GM12878 (cell line): ENCODE measurements around the gene SUGP2. TPM values are rescaled to one million over a fixed set of nuclear protein-coding genes. Genes with fewer than 3 reads are reported as not detected.

ENCODE experiments used
- ATAC-seq: fragments of 200-7000 bp; cut with Tn5 transposase; 3 replicates; pipeline ENCODE4 v1.9.1; 2020; ENCODE audit warnings: mild to moderate bottlenecking, moderate library complexity
- BruUV-seq: library from RNA; stranded (reverse); fragments of 400-500 nt; replicated peaks from 2 replicates; lab custom pipeline; 2021; lab: Mats Ljungman, UMichigan
- CTCF ChIA-PET: fragments of 300-600 bp; sonication (Branson Sonifier 250); formaldehyde crosslinking; extraction: SDS; loops from one replicate; lab custom pipeline; 2021; ENCODE audit warnings: inconsistent platforms; lab: Yijun Ruan, JAX
- POLR2A ChIA-PET: fragments of 350-600 bp; formaldehyde crosslinking; extraction: SDS; loops from one replicate; lab custom pipeline; 2021; ENCODE audit warnings: inconsistent platforms; lab: Charles Lee
- RAD21 ChIA-PET: fragments of 300-600 bp; sonication (Branson Sonifier 250); formaldehyde crosslinking; loops from one replicate; lab custom pipeline; 2023; ENCODE audit warnings: antibody characterized with exemption; ENCODE audit not compliant: unreplicated experiment; lab: Charles Lee
- SMC1A ChIA-PET: fragments of 300-600 bp; sonication (Branson Sonifier 250); formaldehyde crosslinking; loops from one replicate; lab custom pipeline; 2023; ENCODE audit not compliant: unreplicated experiment, uncharacterized antibody; lab: Charles Lee
- DNase-seq: peaks from one replicate; pipeline ENCODE4 v3.0.0-alpha.2; 2011; ENCODE audit warnings: low read depth, low spot score
- FAIRE-seq: peaks from 3 replicates; lab custom pipeline; 2011; peaks lifted over from hg19 to GRCh38; lab: Jason Lieb, UNC
- H2AFZ ChIP-seq: 2 replicates; pipeline ENCODE4 v1.6.0; 2011; ENCODE audit warnings: low read depth, low read length, control low read depth; ENCODE audit not compliant: control insufficient read depth
- H3K27ac ChIP-seq: 2 replicates; pipeline ENCODE4 v1.5.1; 2011; ENCODE audit warnings: control low read depth; ENCODE audit not compliant: control insufficient read depth, insufficient read depth
- H3K27me3 ChIP-seq, 2 experiments: replicated peaks in 1 of 2; 2 replicates each; pipeline versions ENCODE4 v1.6.0 to v1.6.1; 2011; ENCODE audit warnings: low read length in 1 of 2; ENCODE audit not compliant: control insufficient read depth in 2 of 2, insufficient read depth in 2 of 2
- H3K36me3 ChIP-seq, 2 experiments: 2 replicates each; pipeline ENCODE4 v1.5.1; 2011; ENCODE audit warnings: low read length in 1 of 2; ENCODE audit not compliant: control insufficient read depth in 2 of 2, insufficient read depth in 2 of 2
- H3K4me1 ChIP-seq: 2 replicates; pipeline ENCODE4 v1.6.1; 2011; ENCODE audit warnings: mild to moderate bottlenecking, low read length, moderate library complexity, mixed read lengths; ENCODE audit not compliant: control insufficient read depth, insufficient read depth
- H3K4me2 ChIP-seq: 2 replicates; pipeline ENCODE4 v1.6.0; 2011; ENCODE audit warnings: control low read depth; ENCODE audit not compliant: control insufficient read depth, insufficient read depth
- H3K4me3 ChIP-seq: fragments of 200-600 bp; sonication (generic); 2 replicates; pipeline ENCODE4 v1.5.1; 2016
- H3K79me2 ChIP-seq: 2 replicates; pipeline ENCODE4 v1.6.0; 2011; ENCODE audit warnings: low read length; ENCODE audit not compliant: control insufficient read depth, insufficient read depth
- H3K9ac ChIP-seq: 2 replicates; pipeline ENCODE4 v1.8.0; 2011; ENCODE audit warnings: low read length, control low read depth, mixed read lengths; ENCODE audit not compliant: control insufficient read depth, insufficient read depth
- H3K9me3 ChIP-seq: replicated peaks from 3 replicates; pipeline ENCODE4 v1.5.1; 2011; ENCODE audit warnings: mild to moderate bottlenecking, low read length; ENCODE audit not compliant: control insufficient read depth, insufficient read depth
- H4K20me1 ChIP-seq: 2 replicates; pipeline ENCODE4 v1.6.0; 2011; ENCODE audit not compliant: control insufficient read depth, insufficient read depth
- CREB1 ChIP-seq: IDR thresholded peaks from 2 replicates; pipeline ENCODE4 v1.6.1; 2012; ENCODE audit warnings: low read depth, mild to moderate bottlenecking, inconsistent platforms
- CREM ChIP-seq: IDR thresholded peaks from 2 replicates; pipeline ENCODE4 v1.6.1; 2014; ENCODE audit warnings: antibody characterized with exemption, low read depth
- ETV6 ChIP-seq, 2 experiments: fragments of 450-650 bp in 1 of 2; IDR thresholded peaks in 1 of 2; conservative IDR thresholded peaks in 1 of 2; 2 replicates each; pipeline ENCODE4 v1.6.1; 2014; ENCODE audit warnings: antibody characterized with exemption in 1 of 2, borderline replicate concordance in 1 of 2, low read depth in 1 of 2, mild to moderate bottlenecking in 1 of 2, moderate library complexity in 1 of 2
- MEF2A ChIP-seq: IDR thresholded peaks from 2 replicates; pipeline ENCODE4 v1.6.1; 2011; ENCODE audit warnings: low read depth, mild to moderate bottlenecking, low read length, moderate library complexity; ENCODE audit not compliant: insufficient read depth
- RAD21 ChIP-seq: IDR thresholded peaks from 2 replicates; pipeline ENCODE4 v1.6.1; 2011; ENCODE audit warnings: mild to moderate bottlenecking, low read depth, low read length, moderate library complexity; ENCODE audit not compliant: insufficient read depth
- TARDBP ChIP-seq: IDR thresholded peaks from 2 replicates; pipeline ENCODE4 v1.6.1; 2016; ENCODE audit warnings: borderline replicate concordance
- YY1 ChIP-seq: IDR thresholded peaks from 2 replicates; pipeline ENCODE4 v1.6.1; 2011; ENCODE audit warnings: low read depth, mild to moderate bottlenecking, low read length
- ZNF217 ChIP-seq: fragments of 450-650 bp; IDR thresholded peaks from 2 replicates; pipeline ENCODE4 v1.6.1; 2017; ENCODE audit warnings: antibody characterized with exemption, mild to moderate bottlenecking
- ZNF384 ChIP-seq: IDR thresholded peaks from 2 replicates; pipeline ENCODE4 v1.6.1; 2012; ENCODE audit warnings: low read depth, mild to moderate bottlenecking, low read length, improper control_type of control experiment, borderline replicate concordance
- WGBS: methylation state at CpG from one replicate; pipeline ENCODE4 v1.1.6; 2016; ENCODE audit warnings: low lambda C conversion rate; ENCODE audit not compliant: insufficient replicate concordance, insufficient coverage; ENCODE audit errors: missing lambda C conversion rate; 5-methylcytosine and 5-hydroxymethylcytosine counted together
- in situ Hi-C: fragments of 300-500 bp; cut with MboI; formaldehyde crosslinking; loops from 9 replicates; pipeline ENCODE4 v1.14.3; 2018; ENCODE audit warnings: mixed read lengths
- intact Hi-C: fragments of 100-400 bp; cut with micrococcal nuclease; formaldehyde crosslinking; loops from one replicate; pipeline ENCODE4 v1.14.2; 2022; ENCODE audit not compliant: unreplicated experiment
- polyA plus RNA-seq, 11 experiments: library from polyadenylated mRNA; depleted of rRNA in 4 of 11; unstranded in 6 of 11; stranded (reverse) in 5 of 11; fragments of >200 nt; fragmentation: Nextera tagmentation in 4 of 11; fragmentation: Illumina TruSeq in 1 of 11; extraction: Ambion mirVana in 4 of 11; extraction: Trizol in 1 of 11; gene quantifications; 1 replicate in 1 of 11; 2 replicates in 10 of 11; pipeline versions ENCODE4 v1.2.1 to v1.2.3, GENCODE V29; 2011 to 2016; ENCODE audit warnings: inconsistent platforms in 2 of 11, missing spikeins in 2 of 11, low read depth in 1 of 11
- total RNA-seq, 4 experiments: library from RNA; depleted of rRNA in 3 of 4; stranded (reverse); fragments of >200 nt in 3 of 4; fragmentation: Illumina TruSeq in 1 of 4; extraction: Trizol in 1 of 4; gene quantifications; 2 replicates each; pipeline versions ENCODE4 v1.2.1 to v1.2.3, GENCODE V29; 2013 to 2021
- TF ChIP-seq, protein P1 (sequence below): fragments of 450-650 bp; IDR thresholded peaks from 2 replicates; pipeline ENCODE4 v1.6.1; 2016; ENCODE audit warnings: mild to moderate bottlenecking
- TF ChIP-seq, protein P2 (sequence below): IDR thresholded peaks from 2 replicates; pipeline ENCODE4 v1.6.1; 2011; ENCODE audit warnings: mild to moderate bottlenecking, low read depth, low read length, moderate library complexity; ENCODE audit not compliant: insufficient replicate concordance
- TF ChIP-seq, protein P3 (sequence below): IDR thresholded peaks from 2 replicates; pipeline ENCODE4 v1.6.1; 2011; ENCODE audit warnings: borderline replicate concordance, low read depth, mild to moderate bottlenecking, moderate library complexity, low read length; ENCODE audit not compliant: insufficient read depth, poor library complexity, severe bottlenecking

Gene SUGP2
- total and polyA plus RNA-seq, 10 of the 15 experiments (the other 5 are each of a cell fraction or from before 2014, with no cell fraction given): 15.0 to 120 (median 57.2) TPM

DNA sequence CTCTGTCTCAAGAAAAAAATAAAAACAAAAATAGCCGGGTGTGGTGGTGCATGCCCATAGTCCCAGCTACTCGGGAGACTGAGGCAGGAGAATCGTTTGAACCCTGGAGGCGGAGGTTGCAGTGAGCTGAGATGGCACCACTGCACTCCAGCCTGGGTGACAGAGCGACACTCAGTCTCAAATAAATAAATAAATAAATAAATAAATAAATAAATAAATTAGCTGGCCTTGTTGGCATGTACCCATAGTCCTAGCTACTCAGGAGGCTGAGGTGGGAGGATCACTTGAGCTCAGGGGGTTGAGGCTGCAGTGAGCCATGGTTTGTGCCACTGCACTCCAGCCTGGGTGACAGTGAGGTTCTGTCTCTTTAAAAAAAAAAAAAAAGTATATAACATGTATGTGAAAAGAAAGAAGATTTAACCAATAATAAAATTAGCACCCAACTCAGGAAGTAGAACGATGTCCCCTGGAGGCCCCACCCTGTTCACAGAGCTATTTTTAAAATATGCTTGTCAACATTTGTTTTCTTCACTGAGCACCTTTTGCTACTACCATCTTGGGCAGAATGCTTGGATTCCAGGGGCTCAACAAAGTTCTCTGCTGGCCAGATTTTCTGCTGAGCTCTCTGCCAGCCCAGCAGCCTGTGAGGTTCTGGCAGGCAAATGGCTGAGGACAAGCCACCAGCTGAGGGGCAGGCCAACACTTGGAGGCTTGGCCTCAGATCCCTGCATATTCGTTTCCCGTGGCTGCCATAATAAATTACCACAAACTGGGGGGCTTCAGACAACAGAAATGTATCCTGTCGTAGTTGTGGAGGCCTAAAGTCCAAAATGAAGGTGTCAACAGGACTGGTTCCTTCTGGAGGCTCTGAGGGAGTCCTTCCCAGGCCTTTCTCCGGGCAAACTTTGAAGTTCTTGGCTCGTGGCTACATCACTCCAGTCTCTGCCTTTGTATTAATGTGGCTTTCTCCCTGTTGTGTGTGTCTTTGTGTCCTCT, 35.6 kb upstream of the SUGP2 start:
- TF ChIP-seq, protein P1, sequence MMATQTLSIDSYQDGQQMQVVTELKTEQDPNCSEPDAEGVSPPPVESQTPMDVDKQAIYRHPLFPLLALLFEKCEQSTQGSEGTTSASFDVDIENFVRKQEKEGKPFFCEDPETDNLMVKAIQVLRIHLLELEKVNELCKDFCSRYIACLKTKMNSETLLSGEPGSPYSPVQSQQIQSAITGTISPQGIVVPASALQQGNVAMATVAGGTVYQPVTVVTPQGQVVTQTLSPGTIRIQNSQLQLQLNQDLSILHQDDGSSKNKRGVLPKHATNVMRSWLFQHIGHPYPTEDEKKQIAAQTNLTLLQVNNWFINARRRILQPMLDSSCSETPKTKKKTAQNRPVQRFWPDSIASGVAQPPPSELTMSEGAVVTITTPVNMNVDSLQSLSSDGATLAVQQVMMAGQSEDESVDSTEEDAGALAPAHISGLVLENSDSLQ: no peak
- TF ChIP-seq MEF2A (peak; percentile 54), CREB1 (no peak), ZNF217 (no peak), ZNF384 (0 out of 2 replicates have a peak, but pooled peaks have one; percentile 33), TARDBP (no peak), YY1 (no peak), RAD21 (no peak), CREM (no peak), ETV6 (conservative IDR thresholded peaks at IDR 0.05 in 1 of 2, IDR thresholded peaks at IDR 0.05 in 1 of 2; ENCODE audit: borderline replicate concordance in 1 of 2, low read depth in 1 of 2) (no peak)
- TF ChIP-seq, protein P2, sequence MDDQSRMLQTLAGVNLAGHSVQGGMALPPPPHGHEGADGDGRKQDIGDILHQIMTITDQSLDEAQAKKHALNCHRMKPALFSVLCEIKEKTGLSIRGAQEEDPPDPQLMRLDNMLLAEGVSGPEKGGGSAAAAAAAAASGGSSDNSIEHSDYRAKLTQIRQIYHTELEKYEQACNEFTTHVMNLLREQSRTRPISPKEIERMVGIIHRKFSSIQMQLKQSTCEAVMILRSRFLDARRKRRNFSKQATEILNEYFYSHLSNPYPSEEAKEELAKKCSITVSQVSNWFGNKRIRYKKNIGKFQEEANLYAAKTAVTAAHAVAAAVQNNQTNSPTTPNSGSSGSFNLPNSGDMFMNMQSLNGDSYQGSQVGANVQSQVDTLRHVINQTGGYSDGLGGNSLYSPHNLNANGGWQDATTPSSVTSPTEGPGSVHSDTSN: no peak
- TF ChIP-seq, protein P3, sequence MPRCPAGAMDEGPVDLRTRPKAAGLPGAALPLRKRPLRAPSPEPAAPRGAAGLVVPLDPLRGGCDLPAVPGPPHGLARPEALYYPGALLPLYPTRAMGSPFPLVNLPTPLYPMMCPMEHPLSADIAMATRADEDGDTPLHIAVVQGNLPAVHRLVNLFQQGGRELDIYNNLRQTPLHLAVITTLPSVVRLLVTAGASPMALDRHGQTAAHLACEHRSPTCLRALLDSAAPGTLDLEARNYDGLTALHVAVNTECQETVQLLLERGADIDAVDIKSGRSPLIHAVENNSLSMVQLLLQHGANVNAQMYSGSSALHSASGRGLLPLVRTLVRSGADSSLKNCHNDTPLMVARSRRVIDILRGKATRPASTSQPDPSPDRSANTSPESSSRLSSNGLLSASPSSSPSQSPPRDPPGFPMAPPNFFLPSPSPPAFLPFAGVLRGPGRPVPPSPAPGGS: no peak
- Histone ChIP-seq H3K4me3 (peak overlapping the region; percentile 55; the same call in 1 of the 2 replicates), H3K4me2 (peak overlapping the region; percentile 72), H3K9ac (peak overlapping the region; percentile 54), H3K4me1 (peaks cover 18% of the 10 kb centered on the region), H3K27ac (peak overlapping the region; percentile 73), H3K9me3 (no peaks in the 10 kb centered on the region), H2AFZ (peak overlapping the region; percentile 40; the same call in 1 of the 2 replicates), H4K20me1 (no peaks in the 10 kb centered on the region; the same call in 1 of the 2 replicates), H3K79me2 (peaks cover 28% of the 10 kb centered on the region), H3K27me3 (no peaks in the 10 kb centered on the region), H3K36me3 (no peaks in the 10 kb centered on the region)
- BruUV-seq: no TSS peak
- in situ Hi-C loops: no loop called here
- FAIRE-seq (no peak), DNase-seq (peak; percentile 35), ATAC-seq (peak; percentile 12)
- RAD21 ChIA-PET: no interaction called here
- intact Hi-C loops: no loop called here
- CTCF ChIA-PET: interaction anchor here (1.8 to 2.1 kb wide), 3 partner anchors 9 to 70 kb away, joined by 4 to 9 read pairs (median 5); no protein-coding TSS in a partner anchor
- 48% methylated on average over 11 of the region's 11 CpGs for WGBS
- POLR2A ChIA-PET: interaction anchor here (0.6 to 0.8 kb wide), 3 partner anchors 78 to 445 kb away, joined by 3 read pairs; no protein-coding TSS in a partner anchor
- SMC1A ChIA-PET: interaction anchor here (0.5 to 1.2 kb wide), 2 partner anchors 68 to 73 kb away, joined by 3 read pairs; no protein-coding TSS in a partner anchor
